ENCODE data around the gene IL17RE.

IL17RE gene

DNA sequence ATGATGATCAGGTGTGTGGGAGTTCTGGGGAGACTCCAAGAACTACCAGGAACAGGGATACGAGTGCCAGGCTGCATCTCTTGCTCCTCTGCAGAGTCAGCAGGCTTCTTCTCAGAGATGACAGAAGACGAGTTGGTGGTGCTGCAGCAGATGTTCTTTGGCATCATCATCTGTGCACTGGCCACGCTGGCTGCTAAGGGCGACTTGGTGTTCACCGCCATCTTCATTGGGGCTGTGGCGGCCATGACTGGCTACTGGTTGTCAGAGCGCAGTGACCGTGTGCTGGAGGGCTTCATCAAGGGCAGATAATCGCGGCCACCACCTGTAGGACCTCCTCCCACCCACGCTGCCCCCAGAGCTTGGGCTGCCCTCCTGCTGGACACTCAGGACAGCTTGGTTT, 41.6 kb downstream of the IL17RE start:
- DNase-seq (ENCODE audit: extremely low read depth, low read depth), result no peak
- no peak overlapping the region for H3K4me3 ChIP-seq (replicated peaks; ENCODE audit: low read depth, low read length)
- TF ChIP-seq, protein P1, sequence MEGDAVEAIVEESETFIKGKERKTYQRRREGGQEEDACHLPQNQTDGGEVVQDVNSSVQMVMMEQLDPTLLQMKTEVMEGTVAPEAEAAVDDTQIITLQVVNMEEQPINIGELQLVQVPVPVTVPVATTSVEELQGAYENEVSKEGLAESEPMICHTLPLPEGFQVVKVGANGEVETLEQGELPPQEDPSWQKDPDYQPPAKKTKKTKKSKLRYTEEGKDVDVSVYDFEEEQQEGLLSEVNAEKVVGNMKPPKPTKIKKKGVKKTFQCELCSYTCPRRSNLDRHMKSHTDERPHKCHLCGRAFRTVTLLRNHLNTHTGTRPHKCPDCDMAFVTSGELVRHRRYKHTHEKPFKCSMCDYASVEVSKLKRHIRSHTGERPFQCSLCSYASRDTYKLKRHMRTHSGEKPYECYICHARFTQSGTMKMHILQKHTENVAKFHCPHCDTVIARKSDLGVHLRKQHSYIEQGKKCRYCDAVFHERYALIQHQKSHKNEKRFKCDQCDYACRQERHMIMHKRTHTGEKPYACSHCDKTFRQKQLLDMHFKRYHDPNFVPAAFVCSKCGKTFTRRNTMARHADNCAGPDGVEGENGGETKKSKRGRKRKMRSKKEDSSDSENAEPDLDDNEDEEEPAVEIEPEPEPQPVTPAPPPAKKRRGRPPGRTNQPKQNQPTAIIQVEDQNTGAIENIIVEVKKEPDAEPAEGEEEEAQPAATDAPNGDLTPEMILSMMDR (IDR thresholded peaks at IDR 0.05; ENCODE audit: low read depth, low read length, missing control alignments), result no peak

DNA sequence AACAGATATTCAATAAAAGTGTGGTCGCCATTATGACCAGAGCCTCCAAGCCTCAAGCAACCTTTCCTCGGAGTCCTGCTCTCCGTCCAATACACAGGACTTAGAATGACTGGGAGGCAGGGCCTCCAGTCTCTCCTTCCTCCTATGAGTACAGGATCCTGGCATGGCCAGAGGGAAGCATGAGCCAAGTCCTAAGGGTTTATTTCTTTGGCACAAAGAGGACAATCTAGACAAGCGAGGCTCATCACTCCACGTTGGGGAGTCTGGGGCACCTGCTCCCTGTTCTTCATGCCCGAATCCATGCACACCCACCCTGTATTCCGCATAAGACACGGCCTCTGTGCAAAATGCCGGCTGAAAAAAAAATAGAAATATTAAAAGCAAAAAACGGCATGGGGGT, 42.7 kb downstream of the IL17RE start:
- H3K4me3 ChIP-seq (replicated peaks; ENCODE audit: low read depth, low read length), result peak overlapping the region; percentile 58
- DNase-seq (ENCODE audit: extremely low read depth, low read depth), result no peak
- TF ChIP-seq, protein P1 (IDR thresholded peaks at IDR 0.05; ENCODE audit: low read depth, low read length, missing control alignments), result no peak

DNA sequence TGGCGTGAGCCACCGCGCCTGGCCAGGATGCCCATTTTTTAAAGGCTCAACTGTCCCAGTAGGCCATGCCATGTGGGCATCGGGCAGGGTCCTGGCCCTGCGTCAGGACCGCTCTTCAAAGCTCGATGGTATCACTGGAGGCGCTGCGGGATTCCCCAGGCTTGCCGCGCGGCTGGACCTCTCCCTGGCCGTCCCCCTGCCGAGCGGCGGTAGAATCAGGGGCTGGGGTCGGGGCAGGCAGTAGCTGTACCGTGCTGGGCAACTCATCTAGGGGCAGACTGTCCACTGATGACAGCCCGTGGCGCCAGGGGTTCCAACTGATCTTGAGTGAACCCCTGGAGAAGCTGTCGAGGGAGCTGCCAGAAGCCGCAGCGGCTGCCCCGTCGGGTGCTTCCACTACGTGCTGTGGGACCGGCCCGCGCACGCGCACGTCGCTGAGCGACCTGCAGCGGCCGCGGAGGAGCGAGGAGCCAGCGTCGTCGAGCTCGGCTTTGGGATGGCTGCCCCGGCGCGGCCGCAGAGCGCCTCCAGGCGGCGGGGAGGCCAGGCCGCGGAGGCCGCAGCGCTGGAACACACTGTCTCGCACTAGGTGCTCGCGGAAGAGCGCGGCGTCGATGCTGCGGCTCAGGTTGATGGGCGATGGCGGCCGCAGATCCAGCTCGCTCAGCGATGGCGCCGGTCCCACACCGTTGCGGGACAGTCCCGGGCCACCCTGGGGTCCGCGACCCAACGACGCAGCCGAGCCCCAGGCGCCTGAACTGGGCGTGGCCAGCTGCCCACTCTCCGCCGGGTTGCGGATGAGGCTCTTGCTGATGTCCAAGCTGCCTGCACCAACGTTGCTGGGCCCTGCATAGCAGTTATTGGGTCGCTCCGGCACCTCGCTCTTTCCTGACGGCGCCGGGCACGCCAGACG, 43.7 kb downstream of the IL17RE start:
- H3K4me3 ChIP-seq (replicated peaks; ENCODE audit: low read depth, low read length), result peak overlapping the region; percentile 58
- TF ChIP-seq, protein P1 (IDR thresholded peaks at IDR 0.05; ENCODE audit: low read depth, low read length, missing control alignments), result peak; percentile 73
- no peak for DNase-seq (ENCODE audit: extremely low read depth, low read depth)

DNA sequence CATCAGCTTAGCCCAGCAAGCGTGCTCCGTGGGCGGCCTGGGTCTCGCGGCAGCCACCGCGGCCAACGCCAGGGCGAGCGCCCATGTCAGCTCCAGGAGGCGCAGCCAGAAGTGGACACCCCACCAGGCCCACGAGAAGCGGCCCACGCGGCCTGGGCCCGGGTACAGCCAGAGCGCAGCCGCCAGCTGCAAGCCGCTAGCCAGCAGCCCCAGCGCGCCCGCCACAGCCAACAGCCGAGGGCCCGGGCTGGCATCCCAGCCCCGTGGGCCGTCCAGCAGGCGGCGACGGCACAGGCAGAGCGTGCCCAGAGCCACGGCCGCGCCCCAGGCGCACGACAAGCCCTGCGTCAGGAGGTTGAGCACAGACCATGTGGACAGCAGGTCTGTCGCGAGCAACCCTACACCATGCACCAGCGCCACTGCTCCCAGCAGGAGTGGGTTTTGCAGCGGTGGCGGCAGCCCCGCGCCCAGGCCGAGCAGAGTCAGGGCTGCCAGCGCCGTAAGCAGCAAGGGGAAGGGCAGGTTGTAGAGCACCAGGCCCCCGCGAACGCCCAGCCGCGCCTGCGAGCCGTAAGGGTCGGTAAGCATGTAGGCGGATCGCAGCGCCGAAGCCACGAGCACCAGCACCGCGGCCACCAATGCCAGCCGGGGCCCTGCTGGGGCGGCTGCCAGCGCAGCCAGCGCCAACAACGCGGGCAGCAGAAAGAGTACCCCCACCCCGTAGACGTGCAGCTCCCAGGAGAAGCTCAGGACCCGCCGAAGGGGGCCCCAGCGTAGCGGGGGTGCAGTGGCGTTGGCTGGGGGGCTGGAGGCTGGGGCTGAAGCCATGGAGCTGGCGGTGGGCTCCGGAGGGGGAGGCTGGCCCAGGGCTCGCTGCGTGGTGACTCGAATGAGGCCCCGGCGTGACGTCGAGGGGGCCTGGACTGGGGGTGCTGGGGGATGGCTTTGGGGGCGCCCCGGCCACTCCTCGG, 44.7 kb downstream of the IL17RE start:
- TF ChIP-seq, protein P1 (IDR thresholded peaks at IDR 0.05; ENCODE audit: low read depth, low read length, missing control alignments), result peak; percentile 52
- H3K4me3 ChIP-seq (replicated peaks; ENCODE audit: low read depth, low read length), result peak overlapping the region; percentile 58
- no peak for DNase-seq (ENCODE audit: extremely low read depth, low read depth)

DNA sequence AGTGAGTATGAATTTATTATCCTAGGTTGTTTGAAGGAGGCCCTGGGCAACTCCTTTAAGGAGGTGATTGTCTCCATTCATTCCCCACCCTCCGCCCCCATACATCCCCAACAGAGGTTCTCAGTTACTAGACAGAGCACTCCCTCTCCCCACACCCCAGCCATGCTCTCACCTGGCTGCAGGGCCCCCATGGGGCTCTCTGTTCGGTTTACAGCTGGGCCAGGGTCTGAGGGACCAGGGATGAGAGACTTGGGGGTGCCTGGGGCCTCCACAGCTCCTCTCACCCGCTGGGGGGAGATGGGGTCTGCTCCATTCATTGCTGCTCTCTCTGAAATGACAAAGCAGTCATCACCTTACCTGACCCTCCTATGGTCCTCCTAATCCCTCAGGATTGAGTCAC, 45.9 kb downstream of the IL17RE start:
- no peak overlapping the region for H3K4me3 ChIP-seq (replicated peaks; ENCODE audit: low read depth, low read length)
- TF ChIP-seq, protein P1 (IDR thresholded peaks at IDR 0.05; ENCODE audit: low read depth, low read length, missing control alignments), result no peak
- DNase-seq (ENCODE audit: extremely low read depth, low read depth), result no peak

DNA sequence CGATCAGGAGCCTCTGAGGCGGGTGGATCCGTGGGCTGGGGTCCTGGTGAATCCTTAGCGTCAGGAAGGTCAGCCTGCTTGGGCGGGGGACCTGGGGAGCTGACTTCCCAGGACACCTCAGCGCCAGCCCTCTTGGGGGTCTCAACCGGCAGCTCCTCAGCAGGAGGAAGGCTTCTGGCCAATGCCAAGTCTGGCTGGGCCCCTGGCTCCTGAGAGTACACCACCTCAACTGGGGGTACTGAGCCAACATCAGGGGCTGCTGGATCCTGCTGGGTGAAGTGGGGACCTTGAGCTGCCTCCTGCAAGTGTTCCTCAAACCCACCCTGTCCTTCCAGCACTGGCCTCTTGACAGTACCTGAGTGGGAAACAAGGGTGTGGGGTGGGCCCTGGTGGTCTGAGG, 46.5 kb downstream of the IL17RE start:
- TF ChIP-seq, protein P1 (IDR thresholded peaks at IDR 0.05; ENCODE audit: low read depth, low read length, missing control alignments), result no peak
- DNase-seq (ENCODE audit: extremely low read depth, low read depth), result no peak
- H3K4me3 ChIP-seq (replicated peaks; ENCODE audit: low read depth, low read length), result no peak overlapping the region
